WERI-Rb-1 (cell line): ENCODE measurements around the gene SYNE2.

Source experiments
- DNase-seq: peaks from one replicate; pipeline ENCODE4 v3.0.0-alpha.2; 2020
- H3K27ac ChIP-seq: fragments of 250-450 bp; sonication (Bioruptor Pico); 2 replicates; pipeline ENCODE4 v1.5.1; 2020; ENCODE audit warnings: mild to moderate bottlenecking, moderate library complexity
- H3K27me3 ChIP-seq: fragments of 250-450 bp; sonication (Bioruptor Pico); 2 replicates; pipeline ENCODE4 v1.5.1; 2021; ENCODE audit warnings: mild to moderate bottlenecking, low read depth, moderate library complexity; ENCODE audit not compliant: insufficient read depth, severe bottlenecking
- H3K36me3 ChIP-seq: fragments of 250-450 bp; sonication (Bioruptor Pico); 2 replicates; pipeline ENCODE4 v1.5.1; 2020; ENCODE audit warnings: mild to moderate bottlenecking, moderate library complexity
- H3K4me3 ChIP-seq: 2 replicates; pipeline ENCODE4 v1.5.1; 2011; ENCODE audit warnings: low read depth, mild to moderate bottlenecking, control low read depth, low read length
- H3K9me3 ChIP-seq: fragments of 250-450 bp; sonication (Bioruptor Pico); 2 replicates; pipeline ENCODE4 v1.5.1; 2021; ENCODE audit warnings: mild to moderate bottlenecking, moderate library complexity; ENCODE audit not compliant: severe bottlenecking
- CTCF ChIP-seq: IDR thresholded peaks from 2 replicates; pipeline ENCODE4 v1.5.1; 2011; ENCODE audit warnings: low read depth, mild to moderate bottlenecking, control low read depth, inconsistent platforms, low read length

Gene SYNE2

DNA sequence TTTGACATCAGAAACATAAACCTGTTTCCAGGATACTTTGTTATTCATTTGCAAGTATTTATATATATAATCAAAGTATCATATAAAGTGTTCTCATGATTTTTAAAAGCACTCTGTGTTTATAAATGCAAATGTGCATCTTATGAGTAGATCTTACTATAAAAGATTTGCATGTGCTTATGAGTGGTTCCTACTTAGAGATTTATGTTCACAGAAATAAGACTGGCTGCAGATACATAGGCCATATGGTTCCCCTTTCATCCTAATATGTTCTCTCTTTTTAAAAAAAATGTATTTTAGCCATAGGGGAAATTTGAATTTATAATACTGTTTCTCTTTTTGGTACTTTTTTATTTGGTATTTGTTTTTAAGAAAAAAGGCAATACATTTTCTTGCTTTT is 267.2 kb downstream of the SYNE2 start:
- DNase-seq = no peak
- no peaks in the 10 kb centered on the region for H3K9me3 ChIP-seq
- H3K4me3 ChIP-seq = no peak overlapping the region
- H3K27me3 ChIP-seq = no peaks in the 10 kb centered on the region
- no peak overlapping the region for H3K27ac ChIP-seq
- no peak for TF ChIP-seq CTCF
- peaks cover 47% of the 10 kb centered on the region for H3K36me3 ChIP-seq

DNA sequence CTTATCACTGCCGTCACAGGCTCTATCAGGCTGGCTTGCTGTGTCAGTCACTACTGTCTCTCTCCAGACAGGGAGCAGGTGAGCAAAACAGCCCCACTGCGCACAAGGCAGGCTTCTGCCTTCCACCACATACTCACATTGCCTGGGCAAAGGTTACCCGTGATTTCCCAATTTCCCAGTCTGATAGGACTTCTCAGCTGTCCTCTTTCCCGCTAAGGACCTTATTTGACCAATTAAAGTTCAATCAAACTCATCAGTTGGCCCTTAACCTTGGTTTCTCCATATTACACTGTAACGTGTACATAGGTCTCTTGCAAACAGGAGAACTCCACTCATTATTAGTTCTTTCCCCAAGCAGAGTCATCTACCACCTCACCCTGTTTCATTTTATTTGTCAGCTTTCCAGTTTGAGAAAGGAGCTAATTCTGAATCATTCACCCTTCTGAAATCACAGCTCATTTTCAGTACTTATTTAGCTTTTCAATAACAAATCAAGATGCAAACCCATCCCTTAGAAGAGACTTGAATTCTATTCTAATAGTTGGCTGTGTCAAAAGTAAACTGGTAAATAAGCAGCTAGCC is 270.5 kb downstream of the SYNE2 start:
- Histone ChIP-seq H3K27me3 (no peaks in the 10 kb centered on the region), H3K9me3 (no peaks in the 10 kb centered on the region), H3K27ac (no peak overlapping the region), H3K36me3 (peaks cover 74% of the 10 kb centered on the region), H3K4me3 (no peak overlapping the region)
- TF ChIP-seq CTCF = no peak
- no peak for DNase-seq

GRCh38 chr14:64125270-64125669 is 272.5 kb downstream of the SYNE2 start:
- no peak for TF ChIP-seq CTCF
- H3K27me3 ChIP-seq = no peaks in the 10 kb centered on the region
- no peak overlapping the region for H3K27ac ChIP-seq
- H3K9me3 ChIP-seq = no peaks in the 10 kb centered on the region
- DNase-seq = no peak
- H3K36me3 ChIP-seq = peaks cover 84% of the 10 kb centered on the region
- no peak overlapping the region for H3K4me3 ChIP-seq

- Histone ChIP-seq H3K4me3 (no peak overlapping the region), H3K9me3 (no peaks in the 10 kb centered on the region), H3K27me3 (no peaks in the 10 kb centered on the region), H3K27ac (no peak overlapping the region), H3K36me3 (peaks cover 87% of the 10 kb centered on the region)
- no peak for TF ChIP-seq CTCF
- DNase-seq = no peak
These were observed 273.7 kb downstream of the SYNE2 start for GRCh38 chr14:64126548-64126947.

DNA sequence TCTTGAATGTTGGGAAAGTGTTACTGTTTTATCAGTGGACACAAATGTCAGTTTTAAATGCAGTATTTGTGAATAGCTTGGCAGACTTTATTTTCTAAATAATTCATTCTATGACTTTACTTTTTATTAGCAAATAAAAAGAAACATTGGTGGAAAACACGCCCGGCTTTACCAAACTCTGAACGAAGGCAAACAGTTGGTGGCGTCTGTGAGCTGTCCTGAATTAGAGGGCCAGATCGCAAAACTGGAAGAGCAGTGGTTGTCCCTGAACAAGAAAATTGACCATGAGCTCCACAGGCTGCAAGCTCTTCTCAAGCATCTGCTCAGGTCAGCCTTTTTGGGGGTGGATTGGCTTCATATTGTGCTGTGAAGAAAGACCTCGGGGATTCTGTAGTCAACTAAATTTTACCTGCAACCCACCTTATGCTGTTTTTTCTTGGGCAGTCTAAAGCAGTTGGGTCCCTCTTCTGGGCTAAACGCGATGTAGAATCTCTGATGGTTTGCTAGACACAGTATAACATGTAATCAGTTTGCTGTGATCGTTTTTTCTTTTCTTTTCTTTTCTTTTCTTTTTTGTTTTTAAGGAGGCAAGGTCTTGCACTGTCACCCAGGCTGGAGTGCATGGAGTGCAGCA is 285.0 kb downstream of the SYNE2 start:
- no peak for DNase-seq
- no peaks in the 10 kb centered on the region for H3K9me3 ChIP-seq
- no peak overlapping the region for H3K27ac ChIP-seq
- H3K4me3 ChIP-seq = no peak overlapping the region
- H3K36me3 ChIP-seq = peaks cover 51% of the 10 kb centered on the region
- no peaks in the 10 kb centered on the region for H3K27me3 ChIP-seq
- TF ChIP-seq CTCF = no peak; the same call in 1 of the 2 replicates
